Measurements from ENCODE around the gene PRKCZ.

The PRKCZ gene

GRCh38 chr1:2168090-2168489 is 117.9 kb downstream of the PRKCZ start:
- no peak for DNase-seq (ENCODE audit: low read depth in 1 of 2, low spot score in 1 of 2)
- TF ChIP-seq CTCF (IDR thresholded peaks at IDR 0.05; ENCODE audit: insufficient read depth, low read length) (no peak), REST (IDR thresholded peaks at IDR 0.05; ENCODE audit: insufficient replicate concordance, low read depth) (no peak), GABPA (IDR thresholded peaks at IDR 0.05; ENCODE audit: low read depth) (no peak), POLR2AphosphoS5 (IDR thresholded peaks at IDR 0.05; ENCODE audit: low read depth) (no peak), SPI1 (IDR thresholded peaks at IDR 0.05; ENCODE audit: borderline replicate concordance, low read depth) (no peak)
- no peak overlapping the region for H3K4me3 ChIP-seq (replicated peaks; ENCODE audit: insufficient read depth, low read length)
- no peaks in the 10 kb centered on the region for H3K27me3 ChIP-seq (ENCODE audit: insufficient read depth, poor library complexity, severe bottlenecking)
- H3K27ac ChIP-seq (replicated peaks) = no peak overlapping the region

GRCh38 chr1:2168535-2168934 is 118.3 kb downstream of the PRKCZ start:
- Histone ChIP-seq H3K27ac (replicated peaks) (no peak overlapping the region), H3K27me3 (ENCODE audit: insufficient read depth, poor library complexity, severe bottlenecking) (no peaks in the 10 kb centered on the region), H3K4me3 (replicated peaks; ENCODE audit: insufficient read depth, low read length) (no peak overlapping the region)
- no peak for DNase-seq (ENCODE audit: low read depth in 1 of 2, low spot score in 1 of 2)
- TF ChIP-seq GABPA (IDR thresholded peaks at IDR 0.05; ENCODE audit: low read depth) (no peak), REST (IDR thresholded peaks at IDR 0.05; ENCODE audit: insufficient replicate concordance, low read depth) (no peak), POLR2AphosphoS5 (IDR thresholded peaks at IDR 0.05; ENCODE audit: low read depth) (no peak), SPI1 (IDR thresholded peaks at IDR 0.05; ENCODE audit: borderline replicate concordance, low read depth) (no peak), CTCF (IDR thresholded peaks at IDR 0.05; ENCODE audit: insufficient read depth, low read length) (no peak)

GRCh38 chr1:2169200-2169836 is 119.1 kb downstream of the PRKCZ start:
- TF ChIP-seq POLR2AphosphoS5 (IDR thresholded peaks at IDR 0.05; ENCODE audit: low read depth) (no peak), REST (IDR thresholded peaks at IDR 0.05; ENCODE audit: insufficient replicate concordance, low read depth) (no peak), GABPA (IDR thresholded peaks at IDR 0.05; ENCODE audit: low read depth) (no peak), SPI1 (IDR thresholded peaks at IDR 0.05; ENCODE audit: borderline replicate concordance, low read depth) (no peak), CTCF (IDR thresholded peaks at IDR 0.05; ENCODE audit: insufficient read depth, low read length) (no peak)
- no peak for DNase-seq (ENCODE audit: low read depth in 1 of 2, low spot score in 1 of 2)
- Histone ChIP-seq H3K4me3 (replicated peaks; ENCODE audit: insufficient read depth, low read length) (no peak overlapping the region), H3K27ac (replicated peaks) (no peak overlapping the region), H3K27me3 (ENCODE audit: insufficient read depth, poor library complexity, severe bottlenecking) (no peaks in the 10 kb centered on the region)

Data from HL-60 (cell line).